T-cell (primary cell): ENCODE data around the gene OR10A2. TPM values are rescaled to one million over a fixed set of nuclear protein-coding genes. Genes with fewer than 3 reads are reported as not detected.
"Not testable (repeated sequence)": the region's sequence is repeated elsewhere in the genome, so short reads cannot be mapped to it uniquely, and the experiment has no call there.

Source experiments
- ATAC-seq, 4 experiments: fragments of 200-7000 bp in 3 of 4; fragments of 150-1000 bp in 1 of 4; cut with Tn5 transposase; replicated peaks in 1 of 4; 1 replicate in 3 of 4; 2 replicates in 1 of 4; pipeline ENCODE4 v1.10.0; 2021; ENCODE audit warnings: moderate library complexity in 3 of 4, mild to moderate bottlenecking in 2 of 4, moderate number of reproducible peaks in 1 of 4
- CTCF ChIA-PET, 2 donors: fragments of 300-600 bp; sonication (Branson Sonifier 250); formaldehyde crosslinking; loops; one replicate each; lab custom pipeline; 2022; ENCODE audit warnings: antibody characterized with exemption in 2 of 2; lab: Charles Lee
- POLR2A ChIA-PET, 2 donors: fragments of 300-600 bp; sonication (Branson Sonifier 250); formaldehyde crosslinking; loops; one replicate each; lab custom pipeline; 2022; ENCODE audit warnings: antibody characterized with exemption in 2 of 2; lab: Charles Lee
- DNase-seq, 35 experiments: peaks; one replicate each; pipeline versions ENCODE4 v3.0.0 to v3.0.0-alpha.2; 2013 to 2023
- H3K27ac ChIP-seq: one replicate; pipeline ENCODE4 v1.5.1; 2013; ENCODE audit warnings: low read length
- H3K27me3 ChIP-seq, 2 experiments: replicated peaks in 1 of 2; 1 replicate in 1 of 2; 2 replicates in 1 of 2; pipeline versions ENCODE4 v1.6.1 to v1.7.0; 2013; ENCODE audit warnings: low read length in 1 of 2, mixed read lengths in 1 of 2; ENCODE audit not compliant: control insufficient read depth in 2 of 2, insufficient read depth in 2 of 2; ENCODE audit errors: extremely low read depth in 1 of 2
- H3K36me3 ChIP-seq, 2 donors: 1 replicate in 1 of 2; 2 replicates in 1 of 2; pipeline versions ENCODE4 v1.6.1 to v1.7.0; 2013; ENCODE audit warnings: low read length in 1 of 2; ENCODE audit not compliant: control insufficient read depth in 2 of 2, insufficient read depth in 1 of 2; ENCODE audit errors: extremely low read depth in 1 of 2
- H3K4me1 ChIP-seq, 2 experiments: 1 replicate in 1 of 2; 2 replicates in 1 of 2; pipeline versions ENCODE4 v1.6.1 to v1.7.0; 2013; ENCODE audit warnings: low read length in 2 of 2, mixed read lengths in 1 of 2; ENCODE audit not compliant: insufficient read depth in 2 of 2, control insufficient read depth in 1 of 2; ENCODE audit errors: extremely low read depth in 1 of 2
- H3K4me3 ChIP-seq, 2 donors: 1 replicate in 1 of 2; 2 replicates in 1 of 2; pipeline versions ENCODE4 v1.5.1 to v1.7.0; 2013; ENCODE audit warnings: mild to moderate bottlenecking in 2 of 2, low read length in 1 of 2, moderate library complexity in 1 of 2; ENCODE audit not compliant: control insufficient read depth in 1 of 2; ENCODE audit errors: extremely low read depth in 1 of 2
- H3K9me3 ChIP-seq: 2 replicates; pipeline ENCODE4 v1.7.0; 2013
- H3K27ac Mint-ChIP-seq, 2 donors: one replicate each; pipeline ENCODE4 v1.8.0; 2020 to 2021; ENCODE audit warnings: mild to moderate bottlenecking in 2 of 2, mixed read lengths in 2 of 2
- H3K27me3 Mint-ChIP-seq, 2 donors: one replicate each; pipeline ENCODE4 v1.8.0; 2021 to 2022; ENCODE audit warnings: mixed read lengths in 2 of 2
- H3K36me3 Mint-ChIP-seq: one replicate; pipeline ENCODE4 v1.8.0; 2021; ENCODE audit warnings: mixed read lengths
- H3K4me1 Mint-ChIP-seq, 3 donors: one replicate each; pipeline ENCODE4 v1.8.0; 2020 to 2022; ENCODE audit warnings: mixed read lengths in 3 of 3, mild to moderate bottlenecking in 1 of 3
- H3K4me3 Mint-ChIP-seq, 3 donors: one replicate each; pipeline ENCODE4 v1.8.0; 2020 to 2022; ENCODE audit warnings: mild to moderate bottlenecking in 3 of 3, mixed read lengths in 3 of 3, moderate library complexity in 3 of 3
- H3K9me3 Mint-ChIP-seq, 3 donors: one replicate each; pipeline ENCODE4 v1.8.0; 2020 to 2022; ENCODE audit warnings: mixed read lengths in 3 of 3
- WGBS: methylation state at CpG from one replicate; pipeline ENCODE4 v1.1.5; 2013; ENCODE audit warnings: missing lambda C conversion rate; ENCODE audit not compliant: insufficient coverage; 5-methylcytosine and 5-hydroxymethylcytosine counted together
- total RNA-seq, 35 experiments: library from RNA in 6 of 35; stranded (reverse) in 6 of 35; fragments of 120-200 nt in 1 of 35; gene quantifications; one replicate each; pipeline versions ENCODE4 v1.2.1 to v1.2.4 and lab custom pipeline; 2013 to 2026

The OR10A2 gene
- total RNA-seq, 5 donors from 2014 or later (not counting 1 experiment from before 2014, with no cell fraction given) = not detected

DNA sequence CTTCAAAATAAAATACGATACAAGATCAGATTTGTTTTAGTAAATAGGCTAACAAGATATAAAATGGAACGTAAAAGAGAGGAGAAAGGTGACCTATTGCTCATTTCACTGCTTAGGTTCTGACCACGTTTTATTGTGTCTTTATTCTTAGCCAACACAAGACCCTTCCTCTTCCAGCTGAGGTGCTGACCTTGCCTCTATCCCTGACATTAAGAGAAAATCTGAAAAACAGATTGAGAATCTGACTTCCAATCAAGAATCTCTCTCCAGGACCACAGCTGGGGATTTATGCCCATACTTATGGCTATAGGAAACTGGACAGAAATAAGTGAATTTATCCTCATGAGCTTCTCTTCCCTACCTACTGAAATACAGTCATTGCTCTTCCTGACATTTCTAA is 17.5 kb upstream of the OR10A2 start, which contains the start of gene OR10A5:
OR10A5 (plus strand) TSS at position 301 of the 400 bp plus-strand sequence; CDS start at position 301, 0 bp downstream.
- ATAC-seq (no peak), DNase-seq (no peak)
- Histone ChIP-seq H3K36me3 (no peaks in the 10 kb centered on the region), H3K9me3 (no peaks in the 10 kb centered on the region), H3K27ac (no peak within 1 kb of the TSS), H3K27me3 (peaks cover 0 to 12% of the 10 kb centered on the region in 2 experiments), H3K4me1 (no peaks in the 10 kb centered on the region), H3K4me3 (no peak within 1 kb of the TSS)
- no peaks in the 10 kb centered on the region for H3K36me3 Mint-ChIP-seq
- no peak within 1 kb of the TSS for H3K4me3 Mint-ChIP-seq
- H3K4me1 Mint-ChIP-seq = no peaks in the 10 kb centered on the region
- ChIA-PET CTCF (no interaction called here), POLR2A (no interaction called here)
- H3K27me3 Mint-ChIP-seq = peaks cover 14 to 43% of the 10 kb centered on the region in 2 donors
- WGBS = 90% methylated on average over 2 of the region's 3 CpGs
- peaks cover 0 to under 1% (median 0%) of the 10 kb centered on the region in 3 donors for H3K9me3 Mint-ChIP-seq
- no peak within 1 kb of the TSS for H3K27ac Mint-ChIP-seq

DNA sequence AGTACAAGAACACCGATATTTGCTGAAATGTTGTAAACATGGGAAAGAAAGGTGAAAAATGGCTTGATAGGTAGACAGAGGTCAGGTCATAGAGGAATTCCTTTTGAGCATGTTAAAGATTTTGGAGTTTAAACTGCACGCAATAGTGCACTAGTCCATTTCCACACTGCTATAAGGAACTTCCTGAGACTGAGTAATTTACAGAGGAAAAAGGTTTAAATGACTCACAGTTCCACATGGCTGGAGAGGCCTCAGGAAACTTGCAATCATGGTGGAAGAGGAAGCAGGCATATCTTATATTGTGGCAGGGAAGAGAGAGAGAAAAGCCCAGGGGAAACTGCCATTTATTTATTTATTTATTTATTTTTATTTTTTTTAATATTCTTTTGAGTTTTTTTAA is 12.3 kb upstream of the OR10A2 start:
- H3K9me3 Mint-ChIP-seq = peaks cover 10 to 17% (median 13%) of the 10 kb centered on the region in 3 donors
- no peak for DNase-seq
- no peak for ATAC-seq
- H3K27ac Mint-ChIP-seq = no peak overlapping the region
- Histone ChIP-seq H3K27ac (no peak overlapping the region), H3K9me3 (no peaks in the 10 kb centered on the region), H3K4me1 (no peaks in the 10 kb centered on the region), H3K4me3 (no peak overlapping the region), H3K27me3 (peaks cover 0 to 3% of the 10 kb centered on the region in 2 experiments), H3K36me3 (no peaks in the 10 kb centered on the region)
- ChIA-PET POLR2A (no interaction called here), CTCF (no interaction called here)
- no peaks in the 10 kb centered on the region for H3K36me3 Mint-ChIP-seq
- 100% methylated on average over 1 of the region's 2 CpGs for WGBS
- peaks cover 19 to 22% of the 10 kb centered on the region in 2 donors for H3K27me3 Mint-ChIP-seq
- H3K4me3 Mint-ChIP-seq = no peak overlapping the region
- no peaks in the 10 kb centered on the region for H3K4me1 Mint-ChIP-seq

DNA sequence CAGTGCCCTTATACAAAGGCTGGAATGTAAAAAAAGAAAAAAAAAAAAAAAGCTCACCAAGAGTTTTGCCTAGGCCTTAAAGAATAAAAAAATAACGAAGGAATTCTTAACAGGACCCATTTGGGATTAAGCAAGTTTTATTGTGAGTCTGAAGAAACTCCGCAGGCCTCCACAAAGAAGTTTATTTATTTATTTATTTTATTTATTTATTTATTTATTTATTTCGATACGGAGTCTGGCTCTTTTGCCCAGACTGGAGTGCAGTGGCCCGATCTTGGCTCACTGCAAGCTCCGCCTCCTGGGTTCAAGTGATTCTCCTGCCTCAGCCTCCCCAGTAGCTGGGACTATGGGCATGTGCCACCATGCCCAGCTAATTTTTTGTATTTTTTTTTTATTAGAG is 8.1 kb upstream of the OR10A2 start:
- H3K4me1 ChIP-seq, ATAC-seq, DNase-seq, H3K9me3 ChIP-seq, CTCF ChIA-PET, H3K27ac Mint-ChIP-seq, H3K36me3 Mint-ChIP-seq, H3K36me3 ChIP-seq, H3K27ac ChIP-seq, H3K27me3 ChIP-seq, H3K4me3 Mint-ChIP-seq, H3K4me3 ChIP-seq, H3K4me1 Mint-ChIP-seq: not testable (repeated sequence)
- no CpG with 5 or more reads among the region's 6 CpGs for WGBS
- peaks cover 7 to 21% of the 10 kb centered on the region in 2 donors for H3K27me3 Mint-ChIP-seq
- H3K9me3 Mint-ChIP-seq = peaks cover 10 to 22% (median 13%) of the 10 kb centered on the region in 3 donors
- POLR2A ChIA-PET = interaction anchor here in 1 of 2 donors (0.6 kb wide), 1 partner anchor 1551 kb away, joined by 3 read pairs; no protein-coding TSS in a partner anchor

DNA sequence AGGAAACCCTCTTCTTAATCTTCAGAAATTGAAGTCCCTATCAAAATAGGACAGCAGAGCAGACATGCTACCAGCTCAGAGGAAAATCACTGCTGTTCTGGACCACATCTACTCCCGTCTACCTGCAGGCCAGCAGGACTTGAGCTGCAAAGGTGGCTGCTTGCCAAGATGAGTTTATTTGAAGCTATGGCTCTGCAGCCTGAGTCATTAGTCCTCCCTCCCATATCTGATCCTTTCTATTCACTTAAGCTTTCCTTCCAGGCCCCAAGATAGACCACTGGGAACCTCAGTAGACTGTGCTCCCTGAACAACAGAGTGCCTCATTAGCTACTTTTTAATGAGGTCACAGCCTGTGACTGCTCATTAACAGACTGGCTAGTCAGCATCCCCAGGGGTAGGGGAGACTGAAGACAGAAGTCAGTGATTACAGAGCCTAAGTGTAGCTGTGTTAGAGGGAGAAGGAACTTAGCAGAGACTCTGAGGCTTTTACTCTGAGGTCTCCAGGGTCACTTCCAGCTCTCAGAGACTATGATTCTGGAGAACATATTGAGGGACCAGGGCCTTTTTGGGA is 6.8 kb upstream of the OR10A2 start:
- DNase-seq (no peak), ATAC-seq (no peak)
- 43% methylated on average over 1 of the region's 1 CpG for WGBS
- Mint-ChIP-seq H3K9me3 (peaks cover 10 to 23% (median 10%) of the 10 kb centered on the region in 3 donors), H3K36me3 (no peaks in the 10 kb centered on the region), H3K27me3 (peaks cover 6 to 19% of the 10 kb centered on the region in 2 donors), H3K27ac (no peak overlapping the region), H3K4me3 (no peak overlapping the region), H3K4me1 (no peaks in the 10 kb centered on the region)
- H3K36me3 ChIP-seq = no peaks in the 10 kb centered on the region
- ChIA-PET POLR2A (interaction anchor here in 1 of 2 donors (0.7 kb wide), 2 partner anchors 19 to 275 kb away, joined by 3 read pairs; no protein-coding TSS in a partner anchor), CTCF (no interaction called here)
- no peaks in the 10 kb centered on the region for H3K9me3 ChIP-seq
- H3K4me1 ChIP-seq = no peaks in the 10 kb centered on the region
- H3K27me3 ChIP-seq = no peaks in the 10 kb centered on the region
- H3K27ac ChIP-seq = no peak overlapping the region
- no peak overlapping the region for H3K4me3 ChIP-seq

DNA sequence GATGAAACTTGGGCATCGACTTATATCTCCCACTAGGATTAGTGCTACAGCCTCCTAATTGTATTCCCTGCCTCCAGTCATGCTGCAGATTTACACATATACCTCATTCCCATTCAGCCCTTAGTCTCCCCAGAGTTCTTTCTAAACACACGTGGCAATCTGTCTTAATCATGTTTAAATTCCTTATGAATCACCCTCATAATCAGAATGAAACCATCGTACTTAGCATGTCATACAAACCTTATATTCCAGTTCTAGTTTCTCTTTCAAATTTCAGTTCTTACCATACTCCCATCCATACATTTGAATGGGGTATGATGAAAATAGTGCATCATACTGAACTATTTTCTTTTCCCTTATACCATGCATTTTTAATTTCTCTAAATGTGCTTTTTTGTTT is 6.0 kb upstream of the OR10A2 start:
- ATAC-seq (no peak), DNase-seq (no peak)
- Histone ChIP-seq H3K9me3 (no peaks in the 10 kb centered on the region), H3K4me1 (no peaks in the 10 kb centered on the region), H3K27me3 (no peaks in the 10 kb centered on the region), H3K4me3 (no peak overlapping the region), H3K36me3 (no peaks in the 10 kb centered on the region), H3K27ac (no peak overlapping the region)
- no peak overlapping the region for H3K4me3 Mint-ChIP-seq
- no peaks in the 10 kb centered on the region for H3K4me1 Mint-ChIP-seq
- 59% methylated on average over 2 of the region's 3 CpGs for WGBS
- ChIA-PET POLR2A (no interaction called here), CTCF (no interaction called here)
- no peak overlapping the region for H3K27ac Mint-ChIP-seq
- peaks cover 6 to 18% (median 12%) of the 10 kb centered on the region in 3 donors for H3K9me3 Mint-ChIP-seq
- no peaks in the 10 kb centered on the region for H3K36me3 Mint-ChIP-seq
- peaks cover 6 to 19% of the 10 kb centered on the region in 2 donors for H3K27me3 Mint-ChIP-seq

DNA sequence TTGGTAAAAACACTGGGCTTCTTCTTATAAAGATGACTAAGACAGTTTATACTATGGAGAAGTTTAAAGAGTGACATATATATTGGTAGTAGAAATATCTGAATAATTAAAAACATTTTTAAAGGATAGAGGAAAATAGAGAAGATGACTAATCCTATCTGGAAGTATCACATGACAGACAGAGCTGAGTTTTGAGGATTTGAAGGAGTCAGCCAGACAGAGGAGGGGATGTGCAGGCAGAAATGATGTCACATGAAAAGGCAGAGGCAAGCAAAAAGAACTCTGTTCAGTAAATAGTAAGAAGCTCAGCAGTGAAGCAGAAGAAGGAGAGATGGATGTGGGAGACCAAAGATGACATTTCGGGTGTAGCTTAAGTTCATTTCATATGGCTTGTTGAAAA is 1.6 kb downstream of the OR10A2 start:
- Mint-ChIP-seq H3K4me1 (no peaks in the 10 kb centered on the region), H3K36me3 (no peaks in the 10 kb centered on the region), H3K9me3 (peaks cover 0 to 7% (median 5%) of the 10 kb centered on the region in 3 donors), H3K4me3 (no peak overlapping the region), H3K27ac (no peak overlapping the region), H3K27me3 (peaks cover 5 to 10% of the 10 kb centered on the region in 2 donors)
- H3K27ac ChIP-seq = no peak overlapping the region
- no CpG with 5 or more reads among the region's 1 CpG for WGBS
- CTCF ChIA-PET = no interaction called here
- H3K4me3 ChIP-seq = no peak overlapping the region
- no peaks in the 10 kb centered on the region for H3K36me3 ChIP-seq
- no peak for DNase-seq
- ATAC-seq = no peak
- H3K9me3 ChIP-seq = no peaks in the 10 kb centered on the region
- POLR2A ChIA-PET = interaction anchor here in 1 of 2 donors (0.7 kb wide), 1 partner anchor 977 kb away, joined by 4 read pairs; no protein-coding TSS in a partner anchor
- H3K27me3 ChIP-seq = no peaks in the 10 kb centered on the region
- H3K4me1 ChIP-seq = no peaks in the 10 kb centered on the region
